ENCODE measurements around the gene MIER3. TPM values are rescaled to one million over a fixed set of nuclear protein-coding genes. Genes with fewer than 3 reads are reported as not detected.

MIER3 gene
- total RNA-seq (33.3 and 41.9 TPM in 2 replicates), polyA plus RNA-seq (7.1 and 8.5 TPM in 2 replicates)

- Histone ChIP-seq H3K9me2 (replicated peaks; ENCODE audit: insufficient read depth) (no peaks in the 10 kb centered on the region), H3K4me2 (peak within 1 kb of the TSS; percentile 86), H4K20me1 (ENCODE audit: insufficient read depth, poor library complexity, severe bottlenecking) (peaks cover 31% of the 10 kb centered on the region), H3K9me3 (ENCODE audit: low read depth) (no peaks in the 10 kb centered on the region), H3K4me3 (peak within 1 kb of the TSS; percentile 91), H3K27ac (peak within 1 kb of the TSS; percentile 96), H2AFZ (peak within 1 kb of the TSS; percentile 88), H3K79me2 (peaks cover 48% of the 10 kb centered on the region), H3K27me3 (no peaks in the 10 kb centered on the region), H3K36me3 (replicated peaks; ENCODE audit: insufficient read depth, low read depth) (no peaks in the 10 kb centered on the region), H3K4me1 (ENCODE audit: insufficient read depth) (peaks cover 16% of the 10 kb centered on the region)
- DNase-seq (ENCODE audit: low spot score) = peak; percentile 93
- TF ChIP-seq, protein P1, sequence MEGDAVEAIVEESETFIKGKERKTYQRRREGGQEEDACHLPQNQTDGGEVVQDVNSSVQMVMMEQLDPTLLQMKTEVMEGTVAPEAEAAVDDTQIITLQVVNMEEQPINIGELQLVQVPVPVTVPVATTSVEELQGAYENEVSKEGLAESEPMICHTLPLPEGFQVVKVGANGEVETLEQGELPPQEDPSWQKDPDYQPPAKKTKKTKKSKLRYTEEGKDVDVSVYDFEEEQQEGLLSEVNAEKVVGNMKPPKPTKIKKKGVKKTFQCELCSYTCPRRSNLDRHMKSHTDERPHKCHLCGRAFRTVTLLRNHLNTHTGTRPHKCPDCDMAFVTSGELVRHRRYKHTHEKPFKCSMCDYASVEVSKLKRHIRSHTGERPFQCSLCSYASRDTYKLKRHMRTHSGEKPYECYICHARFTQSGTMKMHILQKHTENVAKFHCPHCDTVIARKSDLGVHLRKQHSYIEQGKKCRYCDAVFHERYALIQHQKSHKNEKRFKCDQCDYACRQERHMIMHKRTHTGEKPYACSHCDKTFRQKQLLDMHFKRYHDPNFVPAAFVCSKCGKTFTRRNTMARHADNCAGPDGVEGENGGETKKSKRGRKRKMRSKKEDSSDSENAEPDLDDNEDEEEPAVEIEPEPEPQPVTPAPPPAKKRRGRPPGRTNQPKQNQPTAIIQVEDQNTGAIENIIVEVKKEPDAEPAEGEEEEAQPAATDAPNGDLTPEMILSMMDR (IDR thresholded peaks at IDR 0.05; ENCODE audit: poor library complexity) = no peak
- TF ChIP-seq EZH2 (IDR thresholded peaks at IDR 0.05; ENCODE audit: borderline replicate concordance) (no peak), EZH2phosphoT487 (IDR thresholded peaks at IDR 0.05; ENCODE audit: low read depth, severe bottlenecking, unreplicated experiment) (no peak)
- WGBS (ENCODE audit: low lambda C conversion rate, missing lambda C conversion rate) = 1% methylated on average over 49 of the region's 89 CpGs
These were observed at the start of gene MIER3 for GRCh38 chr5:56951946-56952691. TSS of gene MIER3 (minus strand) at chr5:56952123. CDS start at chr5:56952102, 21 bp downstream.

DNA sequence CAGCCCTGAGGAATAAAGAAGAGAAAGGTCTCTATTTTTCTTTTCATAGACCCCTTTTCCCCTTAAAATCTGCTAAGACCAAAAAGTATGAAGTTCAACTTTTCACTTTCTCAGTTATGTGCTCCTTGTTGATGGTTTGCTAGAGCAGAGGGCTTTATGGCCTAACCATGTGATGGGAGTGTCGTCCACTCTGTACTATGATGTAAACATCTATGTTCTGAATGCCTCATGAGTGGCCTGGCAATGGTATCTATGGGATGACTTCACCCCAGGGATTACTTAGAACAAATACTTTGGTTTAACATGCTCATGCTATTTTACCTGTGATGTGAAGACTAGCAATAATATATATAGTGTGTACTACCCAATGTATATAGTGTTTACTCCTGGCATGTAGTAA is 43.7 kb upstream of the MIER3 start:
- no peak overlapping the region for H3K4me3 ChIP-seq
- WGBS (ENCODE audit: low lambda C conversion rate, missing lambda C conversion rate) = 42% methylated on average over 1 of the region's 1 CpG
- H2AFZ ChIP-seq = no peak overlapping the region
- H3K27me3 ChIP-seq = no peaks in the 10 kb centered on the region
- TF ChIP-seq EZH2 (IDR thresholded peaks at IDR 0.05; ENCODE audit: borderline replicate concordance) (no peak), EZH2phosphoT487 (IDR thresholded peaks at IDR 0.05; ENCODE audit: low read depth, severe bottlenecking, unreplicated experiment) (no peak)
- TF ChIP-seq, protein P1 (IDR thresholded peaks at IDR 0.05; ENCODE audit: poor library complexity) = no peak
- peak; percentile 56 for DNase-seq (ENCODE audit: low spot score)
- H3K36me3 ChIP-seq (replicated peaks; ENCODE audit: insufficient read depth, low read depth) = no peaks in the 10 kb centered on the region
- peak overlapping the region; percentile 62 for H3K27ac ChIP-seq
- no peaks in the 10 kb centered on the region for H3K9me3 ChIP-seq (ENCODE audit: low read depth)
- no peaks in the 10 kb centered on the region for H3K9me2 ChIP-seq (replicated peaks; ENCODE audit: insufficient read depth)
- no peaks in the 10 kb centered on the region for H3K4me1 ChIP-seq (ENCODE audit: insufficient read depth)
- H3K4me2 ChIP-seq = no peak overlapping the region
- no peaks in the 10 kb centered on the region for H4K20me1 ChIP-seq (ENCODE audit: insufficient read depth, poor library complexity, severe bottlenecking)
- no peaks in the 10 kb centered on the region for H3K79me2 ChIP-seq

DNA sequence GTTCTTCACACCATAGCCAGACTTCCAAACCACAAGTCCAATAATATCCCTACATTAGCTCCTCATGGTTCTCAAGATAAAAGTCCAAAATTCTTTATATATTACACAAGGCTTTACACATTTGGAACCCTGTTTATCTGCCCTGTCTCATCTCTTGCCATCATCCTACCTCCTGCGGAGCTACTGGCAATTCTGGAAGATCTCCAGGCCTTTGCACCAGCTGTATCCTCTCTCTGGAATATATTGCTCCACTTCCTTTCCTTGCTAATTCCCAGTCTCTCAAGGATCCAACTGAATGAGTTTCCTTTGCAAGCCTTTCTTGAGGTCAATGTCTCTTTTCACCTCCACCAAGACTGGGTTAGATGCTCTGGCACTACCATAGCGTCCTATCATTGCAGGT is 41.3 kb upstream of the MIER3 start:
- no peak overlapping the region for H3K27ac ChIP-seq
- no peaks in the 10 kb centered on the region for H3K27me3 ChIP-seq
- H3K4me1 ChIP-seq (ENCODE audit: insufficient read depth) = no peaks in the 10 kb centered on the region
- DNase-seq (ENCODE audit: low spot score) = no peak
- TF ChIP-seq, protein P1 (IDR thresholded peaks at IDR 0.05; ENCODE audit: poor library complexity) = no peak
- no peak for TF ChIP-seq EZH2phosphoT487 (IDR thresholded peaks at IDR 0.05; ENCODE audit: low read depth, severe bottlenecking, unreplicated experiment)
- TF ChIP-seq EZH2 (IDR thresholded peaks at IDR 0.05; ENCODE audit: borderline replicate concordance) = no peak
- H3K9me3 ChIP-seq (ENCODE audit: low read depth) = no peaks in the 10 kb centered on the region
- H3K9me2 ChIP-seq (replicated peaks; ENCODE audit: insufficient read depth) = no peaks in the 10 kb centered on the region
- no peak overlapping the region for H3K4me3 ChIP-seq
- no peaks in the 10 kb centered on the region for H3K36me3 ChIP-seq (replicated peaks; ENCODE audit: insufficient read depth, low read depth)
- no peaks in the 10 kb centered on the region for H4K20me1 ChIP-seq (ENCODE audit: insufficient read depth, poor library complexity, severe bottlenecking)
- no peak overlapping the region for H3K4me2 ChIP-seq
- 89% methylated on average over 2 of the region's 2 CpGs for WGBS (ENCODE audit: low lambda C conversion rate, missing lambda C conversion rate)
- H2AFZ ChIP-seq = no peak overlapping the region
- H3K79me2 ChIP-seq = no peaks in the 10 kb centered on the region
